Activated CD8-positive, alpha-beta memory T cell treated with anti-CD3 and anti-CD28 coated beads, Interleukin-2, amount 50 U/mL, for 24 hours (primary cell): ENCODE data around the gene CCSAP.

Experiments
- DNase-seq: peaks from one replicate; pipeline ENCODE4 v3.0.0-alpha.2; 2020; ENCODE audit errors: extremely low read depth

Gene CCSAP

GRCh38 chr1:229286099-229286766 is 56.6 kb downstream of the CCSAP start:
- no peak for DNase-seq

- no peak for DNase-seq
Measured at GRCh38 chr1:229285440-229285839, 57.4 kb downstream of the CCSAP start.

GRCh38 chr1:229284887-229285286 is 58.0 kb downstream of the CCSAP start:
- no peak for DNase-seq

GRCh38 chr1:229283183-229283611 is 59.6 kb downstream of the CCSAP start:
- DNase-seq = no peak

GRCh38 chr1:229282295-229282823 is 60.5 kb downstream of the CCSAP start:
- no peak for DNase-seq

GRCh38 chr1:229281339-229281926 is 61.4 kb downstream of the CCSAP start:
- DNase-seq = no peak

GRCh38 chr1:229280921-229281320 is 61.9 kb downstream of the CCSAP start:
- no peak for DNase-seq

- DNase-seq = no peak
Measured at GRCh38 chr1:229280037-229280828, 62.6 kb downstream of the CCSAP start.

- no peak for DNase-seq
Measured at GRCh38 chr1:229279242-229279641, 63.6 kb downstream of the CCSAP start.

- DNase-seq = no peak
Measured at GRCh38 chr1:229278120-229278741, 64.6 kb downstream of the CCSAP start.

- no peak for DNase-seq
Measured at GRCh38 chr1:229275005-229275404, 67.8 kb downstream of the CCSAP start.

GRCh38 chr1:229273507-229274232 is 69.2 kb downstream of the CCSAP start:
- no peak for DNase-seq

- DNase-seq = no peak
Measured at GRCh38 chr1:229272164-229273158, 70.4 kb downstream of the CCSAP start.

- DNase-seq = no peak
Measured at GRCh38 chr1:229271448-229272159, 71.2 kb downstream of the CCSAP start.
